Cardiac septum (tissue), 1 donor: ENCODE data around the gene SPAG5. TPM values are rescaled to one million over a fixed set of nuclear protein-coding genes. Genes with fewer than 3 reads are reported as not detected.

ENCODE experiments used
- DNase-seq: peaks from one replicate; pipeline ENCODE4 v3.0.0-alpha.2; 2020; ENCODE audit warnings: low spot score
- intact Hi-C: fragments of 100-400 bp; cut with DNase I; formaldehyde crosslinking; loops from one replicate; pipeline ENCODE4 v1.14.0; 2022
- total RNA-seq: library from RNA; stranded (reverse); fragmentation: NEBNext Ultra II Directional; extraction: Animal tissue kit (Norgen Biotek cat#: 25700); gene quantifications from one replicate; pipeline ENCODE4 v1.2.1, GENCODE V29; 2021
- donor health status: DM: no; HTN: no; CAD: no.

SPAG5 gene
- total RNA-seq, 1 donor from 2014 or later: 0.78 TPM

GRCh38 chr17:28530926-28531325 is 67.9 kb downstream of the SPAG5 start:
- no peak for DNase-seq
- intact Hi-C loops: no loop called here

DNA sequence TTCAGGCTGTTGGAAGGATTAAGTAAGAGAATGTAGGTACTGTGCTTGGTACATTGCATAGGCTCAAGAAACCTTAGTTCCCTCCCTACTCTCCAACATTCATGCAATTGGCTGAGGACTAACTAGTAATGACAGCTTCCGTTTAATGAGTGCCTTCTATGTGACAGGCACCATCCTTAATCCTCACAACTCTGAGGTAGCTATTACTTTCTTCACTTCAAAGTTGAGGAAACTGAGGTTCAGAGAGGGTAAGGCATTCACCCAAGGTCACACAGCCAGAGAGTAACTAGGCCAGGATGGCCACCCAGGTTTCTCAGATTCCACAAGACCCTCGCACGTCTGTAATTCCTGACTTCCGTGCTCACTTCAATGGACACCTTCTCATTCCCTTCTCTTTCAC is 68.6 kb downstream of the SPAG5 start:
- intact Hi-C loops: no loop called here
- no peak for DNase-seq

GRCh38 chr17:28529013-28529400 is 69.8 kb downstream of the SPAG5 start:
- intact Hi-C loops: no loop called here
- DNase-seq: no peak

GRCh38 chr17:28528327-28529012 is 70.4 kb downstream of the SPAG5 start:
- no peak for DNase-seq

DNA sequence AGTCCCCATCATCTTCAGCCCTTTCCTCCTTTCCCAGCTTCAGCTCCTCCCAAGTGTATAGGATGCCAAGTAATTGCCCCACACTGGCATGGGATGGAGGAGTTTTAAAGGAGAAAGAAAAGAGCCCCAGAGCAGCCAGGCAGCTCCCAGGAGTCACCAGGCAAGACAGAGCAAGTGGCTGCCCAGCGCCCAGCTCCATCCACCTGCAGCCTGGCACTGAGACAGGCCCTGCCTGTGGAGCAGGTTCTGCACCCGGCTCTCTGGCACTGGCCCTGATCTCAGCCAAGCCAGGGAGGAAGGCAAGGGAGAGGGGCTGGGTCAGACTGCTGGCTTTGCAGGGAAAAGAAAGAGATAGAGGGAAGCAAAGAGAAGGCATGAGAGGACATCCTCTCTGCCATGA is 71.0 kb downstream of the SPAG5 start:
- DNase-seq: no peak

More at GRCh38 chr17:28528327-28529012, 70.4 kb downstream of the SPAG5 start:
- intact Hi-C loops: no loop called here

More for the DNA sequence above, 71.0 kb downstream of the SPAG5 start:
- intact Hi-C loops: no loop called here

Other genes starting within 250 kb of the SPAG5 start
- 127 TPM for gene POLDIP2, start 241.5 kb downstream of the SPAG5 start, total RNA-seq
- gene SEBOX, start 233.8 kb downstream of the SPAG5 start, total RNA-seq: not detected
- gene VTN, start 228.7 kb downstream of the SPAG5 start, total RNA-seq: 48.2 TPM
- gene SARM1, start 227.3 kb downstream of the SPAG5 start, total RNA-seq: 10.4 TPM
- 2.7 TPM for gene SLC46A1, start 192.8 kb downstream of the SPAG5 start, total RNA-seq
- gene SLC13A2, start 125.4 kb downstream of the SPAG5 start, total RNA-seq: not detected
- gene FOXN1, start 92.7 kb downstream of the SPAG5 start, total RNA-seq: not detected
- 16.0 TPM for gene UNC119, start 46.4 kb downstream of the SPAG5 start, total RNA-seq
- 51.5 TPM for gene PIGS, start 27.5 kb downstream of the SPAG5 start, total RNA-seq
- 326 TPM for gene ALDOC, start 22.1 kb downstream of the SPAG5 start, total RNA-seq
- gene RSKR, start 15.2 kb upstream of the SPAG5 start, total RNA-seq: 6.8 TPM
- 70.4 TPM for gene BLTP2, start 46.1 kb upstream of the SPAG5 start, total RNA-seq
- 26.6 TPM for gene SDF2, start 62.9 kb upstream of the SPAG5 start, total RNA-seq
- 48.4 TPM for gene SUPT6H, start 63.2 kb upstream of the SPAG5 start, total RNA-seq
- gene PROCA1, start 112.9 kb upstream of the SPAG5 start, total RNA-seq: 2.0 TPM
- 15.3 TPM for gene RAB34, start 118.8 kb upstream of the SPAG5 start, total RNA-seq
- 725 TPM for gene RPL23A, start 121.0 kb upstream of the SPAG5 start, total RNA-seq
- 2.4 TPM for gene TLCD1, start 127.2 kb upstream of the SPAG5 start, total RNA-seq
- 0.78 TPM for gene NEK8, start 129.8 kb upstream of the SPAG5 start, total RNA-seq
- gene TRAF4, start 145.0 kb upstream of the SPAG5 start, total RNA-seq: 2.8 TPM
- gene FAM222B, start 243.8 kb upstream of the SPAG5 start, total RNA-seq: 18.6 TPM